Naive thymus-derived CD4-positive, alpha-beta T cell (primary cell): ENCODE data around the gene CNTN1. TPM values are rescaled to one million over a fixed set of nuclear protein-coding genes. Genes with fewer than 3 reads are reported as not detected.

Experiments used
- ATAC-seq: fragments of 150-1000 bp; cut with Tn5 transposase; 2 replicates; pipeline ENCODE4 v1.10.0; 2021; ENCODE audit warnings: mild to moderate bottlenecking, moderate library complexity
- CTCF ChIA-PET: fragments of 350-600 bp; sonication (Branson Sonifier 250); formaldehyde crosslinking; loops from one replicate; lab custom pipeline; 2021; ENCODE audit warnings: antibody characterized with exemption; lab: Charles Lee
- POLR2A ChIA-PET: fragments of 350-600 bp; sonication (Branson Sonifier 250); formaldehyde crosslinking; loops from one replicate; lab custom pipeline; 2021; ENCODE audit warnings: antibody characterized with exemption, inconsistent platforms; lab: Charles Lee
- DNase-seq, 9 donors: peaks; one replicate each; pipeline versions ENCODE4 v3.0.0 to v3.0.0-alpha.2; 2020 to 2022; ENCODE audit warnings: mixed read lengths in 1 of 9
- H3K27ac ChIP-seq: one replicate; pipeline ENCODE4 v1.7.0; 2013; ENCODE audit warnings: mild to moderate bottlenecking, low read depth, low read length, moderate library complexity
- H3K27me3 ChIP-seq, 2 donors: one replicate each; pipeline ENCODE4 v1.7.0; 2013; ENCODE audit warnings: low read length in 2 of 2, mild to moderate bottlenecking in 2 of 2, moderate library complexity in 2 of 2; ENCODE audit not compliant: control insufficient read depth in 2 of 2, insufficient read depth in 2 of 2
- H3K36me3 ChIP-seq, 3 experiments: 1 replicate in 2 of 3; 2 replicates in 1 of 3; pipeline ENCODE4 v1.7.0; 2013; ENCODE audit warnings: low read length in 3 of 3, mild to moderate bottlenecking in 3 of 3, moderate library complexity in 1 of 3; ENCODE audit not compliant: insufficient read depth in 3 of 3, control insufficient read depth in 2 of 3
- H3K4me1 ChIP-seq, 2 donors: one replicate each; pipeline ENCODE4 v1.7.0; 2013; ENCODE audit warnings: low read length in 2 of 2, mild to moderate bottlenecking in 2 of 2, moderate library complexity in 1 of 2; ENCODE audit not compliant: control insufficient read depth in 2 of 2, insufficient read depth in 2 of 2
- H3K4me3 ChIP-seq: 2 replicates; pipeline ENCODE4 v1.7.0; 2013; ENCODE audit warnings: mild to moderate bottlenecking, low read length
- H3K9me3 ChIP-seq, 3 experiments: 1 replicate in 2 of 3; 2 replicates in 1 of 3; pipeline ENCODE4 v1.7.0; 2013; ENCODE audit warnings: low read length in 3 of 3; ENCODE audit not compliant: control insufficient read depth in 2 of 3
- H3K27ac Mint-ChIP-seq, 9 donors: one replicate each; pipeline ENCODE4 v1.8.0; 2020 to 2022; ENCODE audit warnings: mixed read lengths in 9 of 9, mild to moderate bottlenecking in 8 of 9, moderate library complexity in 5 of 9, inconsistent platforms in 2 of 9
- H3K27me3 Mint-ChIP-seq, 5 donors: one replicate each; pipeline ENCODE4 v1.8.0; 2021 to 2022; ENCODE audit warnings: mixed read lengths in 5 of 5, mild to moderate bottlenecking in 1 of 5
- H3K36me3 Mint-ChIP-seq, 5 donors: one replicate each; pipeline ENCODE4 v1.8.0; 2020 to 2022; ENCODE audit warnings: mixed read lengths in 5 of 5, mild to moderate bottlenecking in 3 of 5, inconsistent platforms in 1 of 5
- H3K4me1 Mint-ChIP-seq, 7 donors: one replicate each; pipeline ENCODE4 v1.8.0; 2020 to 2022; ENCODE audit warnings: mixed read lengths in 7 of 7, mild to moderate bottlenecking in 3 of 7, inconsistent platforms in 1 of 7
- H3K4me3 Mint-ChIP-seq, 10 donors: one replicate each; pipeline ENCODE4 v1.8.0; 2020 to 2022; ENCODE audit warnings: mild to moderate bottlenecking in 10 of 10, mixed read lengths in 10 of 10, moderate library complexity in 6 of 10, inconsistent platforms in 2 of 10
- H3K9me3 Mint-ChIP-seq, 11 donors: one replicate each; pipeline ENCODE4 v1.8.0; 2020 to 2022; ENCODE audit warnings: mixed read lengths in 11 of 11, mild to moderate bottlenecking in 4 of 11, inconsistent platforms in 1 of 11, moderate library complexity in 1 of 11
- intact Hi-C, 2 donors: fragments of 100-400 bp; cut with micrococcal nuclease; formaldehyde crosslinking; loops; one replicate each; pipeline ENCODE4 v1.15.1; 2023
- polyA plus RNA-seq, 2 donors: library from polyadenylated mRNA; unstranded; fragments of 300-500 nt; fragmentation: Illumina TruSeq; gene quantifications; one replicate each; pipeline ENCODE4 v1.2.3, GENCODE V29; 2021
- total RNA-seq, 6 experiments: library from RNA in 5 of 6; stranded (reverse) in 5 of 6; gene quantifications; 1 replicate in 5 of 6; 2 replicates in 1 of 6; pipeline ENCODE4 v1.2.3 and lab custom pipeline; 2021 to 2026

Gene CNTN1
- total and polyA plus RNA-seq, 7 experiments from 2014 or later: not detected

GRCh38 chr12:40942326-40942725 lies 250.1 kb downstream of the CNTN1 start:
- Mint-ChIP-seq H3K36me3 (no peaks in the 10 kb centered on the region), H3K4me3 (no peak overlapping the region), H3K27me3 (peaks cover 0 to 6% (median 4%) of the 10 kb centered on the region in 5 donors), H3K9me3 (no peaks in the 10 kb centered on the region), H3K4me1 (no peaks in the 10 kb centered on the region), H3K27ac (no peak overlapping the region)
- H3K27ac ChIP-seq: no peak overlapping the region
- DNase-seq (no peak), ATAC-seq (no peak)
- no peak overlapping the region for H3K4me3 ChIP-seq
- no peaks in the 10 kb centered on the region for H3K9me3 ChIP-seq
- intact Hi-C loops: loop anchor here in 1 of 2 donors (10.0 kb wide), 1 partner anchor 1162 kb away; no protein-coding TSS in a partner anchor
- POLR2A ChIA-PET: no interaction called here
- CTCF ChIA-PET: no interaction called here
- no peaks in the 10 kb centered on the region for H3K36me3 ChIP-seq
- H3K27me3 ChIP-seq: no peaks in the 10 kb centered on the region
- H3K4me1 ChIP-seq: no peaks in the 10 kb centered on the region

- H3K4me1 ChIP-seq: no peaks in the 10 kb centered on the region
- Mint-ChIP-seq H3K9me3 (no peaks in the 10 kb centered on the region), H3K27ac (no peak overlapping the region), H3K4me3 (no peak overlapping the region), H3K36me3 (no peaks in the 10 kb centered on the region), H3K4me1 (no peaks in the 10 kb centered on the region), H3K27me3 (peaks cover 0 to 9% (median 5%) of the 10 kb centered on the region in 5 donors)
- ChIA-PET POLR2A (no interaction called here), CTCF (interaction anchor here (0.8 kb wide), 1 partner anchor 1407 kb away, joined by 3 read pairs; no protein-coding TSS in a partner anchor)
- H3K27me3 ChIP-seq: no peaks in the 10 kb centered on the region
- intact Hi-C loops: loop anchor here (1.0 to 10.0 kb wide), 3 partner anchors 1079 to 1159 kb away; no protein-coding TSS in a partner anchor
- DNase-seq (no peak), ATAC-seq (no peak)
- no peaks in the 10 kb centered on the region for H3K9me3 ChIP-seq
- H3K27ac ChIP-seq: no peak overlapping the region
- no peak overlapping the region for H3K4me3 ChIP-seq
- H3K36me3 ChIP-seq: no peaks in the 10 kb centered on the region
Observed at GRCh38 chr12:40945772-40946171, 253.5 kb downstream of the CNTN1 start.

- Histone ChIP-seq H3K4me1 (no peaks in the 10 kb centered on the region), H3K36me3 (no peaks in the 10 kb centered on the region), H3K4me3 (no peak overlapping the region), H3K27me3 (no peaks in the 10 kb centered on the region), H3K27ac (no peak overlapping the region), H3K9me3 (no peaks in the 10 kb centered on the region)
- ChIA-PET POLR2A (no interaction called here), CTCF (no interaction called here)
- H3K4me1 Mint-ChIP-seq: no peaks in the 10 kb centered on the region
- ATAC-seq (no peak), DNase-seq (peak in 5 of 9 donors; percentile 3 to 18 (median 14))
- H3K27me3 Mint-ChIP-seq: peaks cover 0 to 9% (median 5%) of the 10 kb centered on the region in 5 donors
- intact Hi-C loops: loop anchor here (1.0 to 10.0 kb wide), 3 partner anchors 1078 to 1158 kb away; no protein-coding TSS in a partner anchor
- no peaks in the 10 kb centered on the region for H3K9me3 Mint-ChIP-seq
- no peak overlapping the region for H3K27ac Mint-ChIP-seq
- no peak overlapping the region for H3K4me3 Mint-ChIP-seq
- H3K36me3 Mint-ChIP-seq: no peaks in the 10 kb centered on the region
Observed at GRCh38 chr12:40946612-40947194, 254.5 kb downstream of the CNTN1 start.

GRCh38 chr12:40947797-40948196 lies 255.6 kb downstream of the CNTN1 start:
- Histone ChIP-seq H3K4me1 (no peaks in the 10 kb centered on the region), H3K27ac (no peak overlapping the region), H3K4me3 (no peak overlapping the region), H3K27me3 (no peaks in the 10 kb centered on the region), H3K9me3 (no peaks in the 10 kb centered on the region), H3K36me3 (no peaks in the 10 kb centered on the region)
- intact Hi-C loops: loop anchor here (5.0 to 10.0 kb wide), 2 partner anchors 1155 to 1157 kb away; no protein-coding TSS in a partner anchor
- ATAC-seq (no peak), DNase-seq (no peak)
- Mint-ChIP-seq H3K4me1 (no peaks in the 10 kb centered on the region), H3K9me3 (no peaks in the 10 kb centered on the region), H3K4me3 (no peak overlapping the region), H3K27ac (no peak overlapping the region), H3K27me3 (peaks cover 0 to 9% (median 5%) of the 10 kb centered on the region in 5 donors), H3K36me3 (no peaks in the 10 kb centered on the region)
- CTCF ChIA-PET: no interaction called here
- POLR2A ChIA-PET: no interaction called here

GRCh38 chr12:40953076-40953475 lies 260.8 kb downstream of the CNTN1 start:
- DNase-seq (no peak), ATAC-seq (no peak)
- no peaks in the 10 kb centered on the region for H3K4me1 ChIP-seq
- no peaks in the 10 kb centered on the region for H3K4me1 Mint-ChIP-seq
- H3K36me3 Mint-ChIP-seq: no peaks in the 10 kb centered on the region
- no peaks in the 10 kb centered on the region for H3K9me3 Mint-ChIP-seq
- no peaks in the 10 kb centered on the region for H3K36me3 ChIP-seq
- no peaks in the 10 kb centered on the region for H3K27me3 ChIP-seq
- peaks cover 0 to 18% (median 9%) of the 10 kb centered on the region in 5 donors for H3K27me3 Mint-ChIP-seq
- CTCF ChIA-PET: no interaction called here
- no peak overlapping the region for H3K4me3 Mint-ChIP-seq
- intact Hi-C loops: loop anchor here in 1 of 2 donors (10.0 kb wide), 1 partner anchor 1622 kb away; no protein-coding TSS in a partner anchor
- no peak overlapping the region for H3K27ac ChIP-seq
- no peak overlapping the region for H3K27ac Mint-ChIP-seq
- H3K4me3 ChIP-seq: no peak overlapping the region
- no peaks in the 10 kb centered on the region for H3K9me3 ChIP-seq
- POLR2A ChIA-PET: no interaction called here

GRCh38 chr12:40957417-40957816 lies 265.2 kb downstream of the CNTN1 start:
- H3K4me3 Mint-ChIP-seq: no peak overlapping the region
- H3K4me1 Mint-ChIP-seq: no peaks in the 10 kb centered on the region
- POLR2A ChIA-PET: no interaction called here
- no peaks in the 10 kb centered on the region for H3K9me3 Mint-ChIP-seq
- H3K27me3 Mint-ChIP-seq: peaks cover 0 to 10% (median 4%) of the 10 kb centered on the region in 5 donors
- no peak overlapping the region for H3K4me3 ChIP-seq
- ATAC-seq: no peak
- no peaks in the 10 kb centered on the region for H3K27me3 ChIP-seq
- DNase-seq: no peak
- H3K4me1 ChIP-seq: no peaks in the 10 kb centered on the region
- H3K36me3 ChIP-seq: no peaks in the 10 kb centered on the region
- H3K9me3 ChIP-seq: no peaks in the 10 kb centered on the region
- H3K27ac Mint-ChIP-seq: no peak overlapping the region
- H3K36me3 Mint-ChIP-seq: no peaks in the 10 kb centered on the region
- intact Hi-C loops: loop anchor here in 1 of 2 donors (10.0 kb wide), 1 partner anchor 1617 kb away; no protein-coding TSS in a partner anchor
- H3K27ac ChIP-seq: no peak overlapping the region
- CTCF ChIA-PET: no interaction called here

GRCh38 chr12:40959041-40959440 lies 266.8 kb downstream of the CNTN1 start:
- Mint-ChIP-seq H3K27me3 (peaks cover 0 to 13% (median 4%) of the 10 kb centered on the region in 5 donors), H3K9me3 (no peaks in the 10 kb centered on the region), H3K36me3 (no peaks in the 10 kb centered on the region), H3K4me3 (no peak overlapping the region), H3K4me1 (no peaks in the 10 kb centered on the region), H3K27ac (no peak overlapping the region)
- no peaks in the 10 kb centered on the region for H3K27me3 ChIP-seq
- no peak for ATAC-seq
- H3K4me3 ChIP-seq: no peak overlapping the region
- ChIA-PET CTCF (no interaction called here), POLR2A (no interaction called here)
- H3K4me1 ChIP-seq: no peaks in the 10 kb centered on the region
- DNase-seq: no peak
- intact Hi-C loops: loop anchor here in 1 of 2 donors (10.0 kb wide), 1 partner anchor 1616 kb away; no protein-coding TSS in a partner anchor
- H3K36me3 ChIP-seq: no peaks in the 10 kb centered on the region
- H3K27ac ChIP-seq: no peak overlapping the region
- H3K9me3 ChIP-seq: no peaks in the 10 kb centered on the region
